GM18870 (cell line): ENCODE measurements around the gene LRRK2.
"Not testable (repeated sequence)": the region's sequence is repeated elsewhere in the genome, so short reads cannot be mapped to it uniquely, and the experiment has no call there.

ENCODE experiments used
- ATAC-seq: cut with Tn5 transposase; IDR thresholded peaks from one replicate; pipeline ENCODE4 v1.9.1; 2021; ENCODE audit warnings: moderate library complexity; ENCODE audit not compliant: unreplicated experiment

LRRK2 gene

DNA sequence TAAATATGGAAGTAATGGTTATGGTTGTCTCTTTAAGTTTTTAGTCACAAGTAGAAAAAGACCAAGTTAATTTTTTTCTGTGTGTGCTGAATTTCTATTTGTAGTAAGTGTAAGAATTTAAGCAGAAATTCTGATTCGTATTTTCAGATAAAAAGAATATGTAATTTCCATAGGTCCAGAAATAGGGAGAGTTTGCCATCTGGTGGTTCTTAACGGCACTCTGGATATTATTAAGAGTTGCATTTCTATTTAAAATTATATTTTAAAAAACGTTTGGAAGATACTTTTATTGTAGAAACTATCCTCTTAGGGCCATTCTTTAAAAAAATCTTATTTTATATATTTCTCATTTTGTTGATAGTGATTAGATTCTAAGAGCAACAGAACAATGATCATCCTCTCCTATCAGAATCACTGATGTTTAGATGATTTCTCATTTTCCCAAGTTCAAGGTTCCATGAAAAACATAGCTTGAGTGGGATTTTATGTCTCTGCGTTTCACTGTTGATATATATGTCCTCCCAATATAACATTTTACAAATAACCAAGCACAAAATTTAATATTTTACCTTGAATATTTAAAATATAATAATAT, 88.3 kb downstream of the LRRK2 start:
- no peak for ATAC-seq

- peak; percentile 73 for ATAC-seq
Observed at GRCh38 chr12:40313928-40314327, 89.1 kb downstream of the LRRK2 start.

GRCh38 chr12:40314927-40315326, 90.1 kb downstream of the LRRK2 start:
- ATAC-seq: no peak

- no peak for ATAC-seq
Observed at GRCh38 chr12:40315375-40315774, 90.6 kb downstream of the LRRK2 start.

DNA sequence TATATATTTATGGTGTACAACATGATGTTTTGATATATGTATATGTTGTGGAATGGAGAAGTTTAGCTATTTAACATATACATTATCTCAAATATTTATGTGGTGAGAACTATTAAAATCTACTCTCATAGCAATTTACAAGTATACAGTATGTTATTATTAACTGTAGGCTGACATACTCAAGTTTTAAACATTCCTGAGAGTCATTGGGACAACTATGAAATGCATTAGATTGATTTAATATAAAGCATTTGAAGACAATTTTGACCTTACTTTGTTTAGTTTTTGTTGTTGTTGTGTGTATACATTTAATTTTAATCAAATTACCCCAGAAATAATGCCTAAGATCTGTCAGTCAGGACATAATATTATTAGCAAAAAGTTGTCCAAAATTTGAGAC, 99.5 kb downstream of the LRRK2 start:
- no peak for ATAC-seq

- peak; percentile 58 for ATAC-seq
Observed at GRCh38 chr12:40325349-40325960, 100.7 kb downstream of the LRRK2 start.

- no peak for ATAC-seq
Observed at GRCh38 chr12:40327535-40327934, 102.7 kb downstream of the LRRK2 start.

GRCh38 chr12:40330180-40330579, 105.4 kb downstream of the LRRK2 start:
- no peak for ATAC-seq

DNA sequence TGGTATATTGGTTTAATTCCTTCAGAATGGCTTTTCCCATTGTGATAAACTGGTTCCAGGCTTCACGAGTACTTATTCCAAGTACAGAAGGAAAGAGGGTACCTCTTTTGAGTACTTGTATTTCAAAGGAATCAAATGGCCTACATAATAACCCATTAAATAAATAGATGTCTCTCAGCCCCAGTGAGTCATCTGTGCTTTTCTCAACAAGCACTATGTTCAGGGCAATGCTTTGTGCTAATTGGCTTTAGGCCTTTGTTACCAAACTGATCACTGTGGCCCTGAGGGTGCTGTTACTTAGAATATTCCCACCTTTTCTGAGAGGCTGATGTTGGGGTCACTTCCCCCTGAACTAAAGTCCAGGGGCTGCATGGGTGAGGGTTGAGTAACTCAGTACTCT, 107.1 kb downstream of the LRRK2 start:
- ATAC-seq: no peak

DNA sequence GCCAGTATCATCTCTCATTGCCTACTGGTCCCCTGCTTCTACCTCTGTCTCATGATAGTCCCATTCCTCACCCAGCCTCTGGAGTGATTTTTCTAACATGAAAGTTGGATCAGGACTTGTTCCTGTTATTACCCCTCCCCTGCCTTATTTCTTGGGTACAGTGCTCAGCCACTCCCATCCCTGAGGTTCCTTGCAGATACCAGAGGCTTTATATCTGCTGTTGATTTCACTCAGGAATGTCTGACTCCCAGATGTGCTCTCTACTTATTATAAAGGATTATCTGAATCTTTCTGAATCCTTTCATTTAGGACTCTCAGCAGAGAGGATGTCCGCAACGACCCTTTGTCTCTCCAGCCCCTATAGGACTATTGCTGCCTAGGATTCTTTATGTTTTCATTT, 111.2 kb downstream of the LRRK2 start:
- no peak for ATAC-seq

DNA sequence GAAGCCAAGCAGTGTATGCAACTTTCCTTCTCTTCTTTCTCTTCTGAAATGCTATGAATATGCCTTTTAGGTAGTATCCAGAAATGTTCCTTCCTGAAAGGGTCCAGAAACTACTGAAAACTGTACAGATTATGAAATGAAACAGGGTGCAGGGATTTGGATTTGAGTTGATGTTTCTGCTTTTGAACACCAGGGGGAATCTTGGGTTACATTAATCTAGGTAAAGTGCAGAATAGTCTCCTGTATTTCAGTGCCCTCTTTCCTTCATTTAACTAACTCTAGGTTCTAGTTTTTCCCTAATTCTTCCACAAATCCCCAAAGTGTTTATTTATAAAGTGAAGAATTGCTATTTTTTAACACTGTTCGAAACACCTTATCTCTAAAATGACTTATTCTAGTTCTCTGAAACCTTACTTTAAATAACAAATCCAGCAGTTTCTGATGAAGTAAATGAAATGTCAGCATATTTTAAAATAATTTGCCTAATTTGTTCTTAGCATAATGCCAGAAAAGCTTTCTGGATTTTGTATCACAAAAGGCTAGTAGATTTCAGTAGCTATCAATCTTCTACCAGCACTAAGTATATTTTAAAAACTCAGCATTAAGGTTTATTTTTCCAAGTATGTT, 111.9 kb downstream of the LRRK2 start:
- no peak for ATAC-seq

DNA sequence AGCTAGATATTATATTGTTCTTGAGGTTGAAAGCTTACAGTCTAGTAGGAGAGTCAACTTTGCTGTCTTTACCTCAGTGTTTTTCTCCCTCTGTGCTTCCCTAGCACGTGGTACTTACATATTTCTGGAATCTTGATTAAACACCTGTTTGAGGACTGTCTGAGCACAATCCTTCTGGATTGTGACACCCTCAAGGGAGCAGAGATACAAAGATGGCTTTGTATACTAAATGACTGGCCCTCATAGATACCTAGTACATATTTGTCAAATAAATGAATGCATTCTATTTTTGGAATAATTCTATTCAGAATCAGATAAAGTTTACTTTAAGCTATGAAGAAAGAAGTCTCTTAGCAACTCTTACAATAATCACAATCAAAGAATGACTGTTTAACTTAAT, 113.3 kb downstream of the LRRK2 start:
- no peak for ATAC-seq

- ATAC-seq: no peak
Observed at GRCh38 chr12:40338621-40339020, 113.8 kb downstream of the LRRK2 start.

GRCh38 chr12:40342010-40342409, 117.2 kb downstream of the LRRK2 start:
- ATAC-seq: peak; percentile 73

GRCh38 chr12:40343124-40343523, 118.3 kb downstream of the LRRK2 start:
- ATAC-seq: no peak

DNA sequence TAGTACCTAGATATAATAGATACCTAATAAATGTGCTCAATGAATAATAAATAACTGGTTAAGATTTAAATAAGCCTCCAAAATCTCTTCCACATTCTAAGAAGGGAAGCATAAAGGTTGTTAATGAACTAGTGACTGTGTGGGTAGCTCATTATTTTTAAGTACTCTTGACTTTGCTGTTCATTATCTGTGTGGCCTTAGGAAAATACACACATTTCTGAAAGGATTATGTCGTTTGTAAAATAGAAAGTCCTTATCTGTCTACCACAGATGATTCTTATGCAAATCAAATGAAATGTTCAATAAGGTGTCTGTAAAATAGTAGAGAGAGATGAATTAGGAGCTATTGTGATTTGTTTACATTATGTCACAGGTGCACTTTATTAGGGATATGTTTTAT, 119.5 kb downstream of the LRRK2 start:
- no peak for ATAC-seq

GRCh38 chr12:40351976-40352375, 127.2 kb downstream of the LRRK2 start:
- no peak for ATAC-seq

DNA sequence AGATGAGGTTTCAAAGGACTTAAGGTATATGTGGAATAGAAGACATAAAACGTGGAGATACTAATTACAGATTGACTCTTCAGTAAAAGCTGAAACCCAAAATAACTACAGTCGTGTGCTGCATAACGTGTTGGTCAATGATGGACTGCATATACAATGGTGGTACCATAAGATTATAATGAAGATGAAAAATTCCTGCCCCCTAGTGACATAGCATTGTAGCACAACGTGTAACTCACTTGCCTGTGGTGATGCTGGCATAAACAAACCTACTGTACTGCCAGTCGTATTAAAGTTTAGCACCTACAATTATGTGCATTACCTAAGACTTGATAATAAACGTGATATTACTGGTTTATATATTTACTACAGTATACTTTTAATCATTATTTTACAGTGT, 150.3 kb downstream of the LRRK2 start:
- no peak for ATAC-seq

- ATAC-seq: peak; percentile 59
Observed at GRCh38 chr12:40376533-40377267, 151.9 kb downstream of the LRRK2 start.

GRCh38 chr12:40378691-40379090, 153.9 kb downstream of the LRRK2 start:
- ATAC-seq: no peak

DNA sequence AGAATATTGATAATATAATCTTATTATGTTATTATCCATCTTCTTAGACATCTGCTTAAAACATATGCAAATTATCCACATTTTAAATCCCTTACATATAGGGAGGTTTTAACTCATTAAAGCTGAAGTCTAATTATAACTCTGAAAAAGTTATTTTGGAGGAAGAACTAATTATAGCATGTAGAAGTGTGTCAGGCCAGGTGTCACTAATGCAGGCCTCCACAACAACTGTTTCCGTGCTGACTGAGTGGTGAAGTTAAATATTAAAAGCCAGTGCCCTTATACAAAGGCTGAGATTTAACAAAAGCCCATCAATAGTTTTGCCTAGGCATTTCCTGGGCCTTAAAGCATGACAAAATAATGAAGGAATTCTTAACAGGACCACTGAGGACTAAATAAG, 157.4 kb downstream of the LRRK2 start:
- ATAC-seq: peak; percentile 68

DNA sequence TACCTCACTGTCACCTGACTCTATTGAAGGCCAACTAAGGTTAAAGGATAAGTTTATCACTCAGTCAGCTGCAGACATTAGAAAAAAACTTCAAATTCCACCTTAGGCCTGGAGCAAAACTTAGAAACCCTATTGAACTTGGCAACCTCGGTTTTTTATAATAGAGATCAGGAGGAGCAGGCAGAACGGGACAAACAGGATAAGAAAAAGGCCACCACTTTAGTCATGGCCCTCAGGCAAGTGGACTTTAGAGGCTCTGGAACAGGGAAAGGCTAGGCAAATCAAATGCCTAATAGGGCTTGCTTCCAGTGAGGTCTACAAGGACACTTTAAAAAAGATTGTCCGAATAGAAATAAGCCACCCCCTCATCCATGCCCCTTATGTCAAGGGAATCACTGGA, 162.5 kb downstream of the LRRK2 start:
- not testable (repeated sequence) for ATAC-seq
